ENCODE data around the gene PDZRN3. TPM values are rescaled to one million over a fixed set of nuclear protein-coding genes. Genes with fewer than 3 reads are reported as not detected.

Gene PDZRN3
- total RNA-seq, 1 experiment from 2014 or later = not detected

GRCh38 chr3:73603762-73604171 is 21.0 kb downstream of the PDZRN3 start:
- Histone ChIP-seq H3K4me3 (ENCODE audit: low read depth in 2 of 2, low read length in 2 of 2) (no peak overlapping the region), H3K4me1 (ENCODE audit: control insufficient read depth, insufficient read depth, low read length) (no peaks in the 10 kb centered on the region), H3K36me3 (ENCODE audit: control insufficient read depth, insufficient read depth, low read length) (no peaks in the 10 kb centered on the region), H3K27me3 (ENCODE audit: control insufficient read depth, insufficient read depth, low read length) (no peaks in the 10 kb centered on the region), H3K27ac (ENCODE audit: low read length) (no peak overlapping the region), H3K9me3 (ENCODE audit: control insufficient read depth, insufficient read depth, low read depth, low read length) (no peaks in the 10 kb centered on the region)
- no peak for TF ChIP-seq CTCF (IDR thresholded peaks at IDR 0.05)
- no peak for TF ChIP-seq POLR2AphosphoS5 (IDR thresholded peaks at IDR 0.05; ENCODE audit: low read depth, low read length)
- no peak for TF ChIP-seq REST (IDR thresholded peaks at IDR 0.05; ENCODE audit: insufficient read depth in 1 of 2, low read depth in 2 of 2, low read length in 1 of 2)
- TF ChIP-seq TCF7L2 (IDR thresholded peaks at IDR 0.05; ENCODE audit: low read depth, low read length) = no peak
- TF ChIP-seq SIN3A (IDR thresholded peaks at IDR 0.05; ENCODE audit: borderline replicate concordance, insufficient read depth, low read depth, low read length) = no peak
- CTCF ChIA-PET = no interaction called here
- BruUV-seq (replicated peaks) = no TSS peak
- intact Hi-C loops (cut with micrococcal nuclease; ENCODE audit: unreplicated experiment) (no loop called here), in situ Hi-C loops (cut with HindIII; ENCODE audit: low pct_unique_long_range_greater_than_20kb, low sequenced_read_pairs) (no loop called here)
- POLR2A ChIA-PET = no interaction called here
- DNase-seq (ENCODE audit: low read depth, low spot score) (no peak), ATAC-seq (no peak)

- Histone ChIP-seq H3K9me3 (ENCODE audit: control insufficient read depth, insufficient read depth, low read depth, low read length) (no peaks in the 10 kb centered on the region), H3K4me3 (ENCODE audit: low read depth in 2 of 2, low read length in 2 of 2) (no peak overlapping the region), H3K27ac (ENCODE audit: low read length) (no peak overlapping the region), H3K36me3 (ENCODE audit: control insufficient read depth, insufficient read depth, low read length) (no peaks in the 10 kb centered on the region), H3K4me1 (ENCODE audit: control insufficient read depth, insufficient read depth, low read length) (no peaks in the 10 kb centered on the region), H3K27me3 (ENCODE audit: control insufficient read depth, insufficient read depth, low read length) (no peaks in the 10 kb centered on the region)
- ChIA-PET POLR2A (no interaction called here), CTCF (no interaction called here)
- DNase-seq (ENCODE audit: low read depth, low spot score) (no peak), ATAC-seq (no peak)
- in situ Hi-C loops (cut with HindIII; ENCODE audit: low pct_unique_long_range_greater_than_20kb, low sequenced_read_pairs) (no loop called here), intact Hi-C loops (cut with micrococcal nuclease; ENCODE audit: unreplicated experiment) (no loop called here)
- TF ChIP-seq SIN3A (IDR thresholded peaks at IDR 0.05; ENCODE audit: borderline replicate concordance, insufficient read depth, low read depth, low read length) (no peak), TCF7L2 (IDR thresholded peaks at IDR 0.05; ENCODE audit: low read depth, low read length) (no peak), CTCF (IDR thresholded peaks at IDR 0.05) (no peak), REST (IDR thresholded peaks at IDR 0.05; ENCODE audit: insufficient read depth in 1 of 2, low read depth in 2 of 2, low read length in 1 of 2) (no peak), POLR2AphosphoS5 (IDR thresholded peaks at IDR 0.05; ENCODE audit: low read depth, low read length) (no peak)
- BruUV-seq (replicated peaks) = no TSS peak
These were observed 22.6 kb downstream of the PDZRN3 start for GRCh38 chr3:73602170-73602569.
